ENCODE results near the gene CD200R1L. TPM values are rescaled to one million over a fixed set of nuclear protein-coding genes. Genes with fewer than 3 reads are reported as not detected.

CD200R1L gene
- total RNA-seq, 3 donors from 2014 or later: not detected

DNA sequence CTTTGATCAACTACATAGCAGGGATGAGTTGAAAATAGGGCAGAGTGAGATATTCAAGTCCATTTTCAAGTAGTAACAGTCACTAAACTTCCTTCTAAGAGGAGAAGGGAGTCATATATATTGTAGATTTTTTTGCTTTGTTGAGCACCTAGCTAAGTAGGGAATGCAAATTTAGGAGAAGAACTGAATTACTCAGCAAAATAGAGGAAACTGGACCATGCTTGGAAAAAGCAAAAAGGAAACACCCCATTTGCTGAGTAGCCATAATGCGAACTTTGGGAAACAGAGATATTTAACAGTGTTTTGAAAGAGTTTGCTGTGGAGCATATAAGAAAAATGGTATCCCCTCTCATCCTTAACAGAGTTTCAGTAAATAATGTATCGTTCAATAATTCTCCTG is 54.9 kb downstream of the CD200R1L start:
- Histone ChIP-seq H3K9me3 (peaks cover 4% of the 10 kb centered on the region), H3K4me1 (ENCODE audit: low read depth) (no peaks in the 10 kb centered on the region), H3K36me3 (ENCODE audit: low read depth) (no peaks in the 10 kb centered on the region), H3K4me3 (no peak overlapping the region)
- intact Hi-C loops (cut with DNase I, micrococcal nuclease): no loop called here
- DNase-seq (no peak), ATAC-seq (no peak)
- TF ChIP-seq, protein P1, sequence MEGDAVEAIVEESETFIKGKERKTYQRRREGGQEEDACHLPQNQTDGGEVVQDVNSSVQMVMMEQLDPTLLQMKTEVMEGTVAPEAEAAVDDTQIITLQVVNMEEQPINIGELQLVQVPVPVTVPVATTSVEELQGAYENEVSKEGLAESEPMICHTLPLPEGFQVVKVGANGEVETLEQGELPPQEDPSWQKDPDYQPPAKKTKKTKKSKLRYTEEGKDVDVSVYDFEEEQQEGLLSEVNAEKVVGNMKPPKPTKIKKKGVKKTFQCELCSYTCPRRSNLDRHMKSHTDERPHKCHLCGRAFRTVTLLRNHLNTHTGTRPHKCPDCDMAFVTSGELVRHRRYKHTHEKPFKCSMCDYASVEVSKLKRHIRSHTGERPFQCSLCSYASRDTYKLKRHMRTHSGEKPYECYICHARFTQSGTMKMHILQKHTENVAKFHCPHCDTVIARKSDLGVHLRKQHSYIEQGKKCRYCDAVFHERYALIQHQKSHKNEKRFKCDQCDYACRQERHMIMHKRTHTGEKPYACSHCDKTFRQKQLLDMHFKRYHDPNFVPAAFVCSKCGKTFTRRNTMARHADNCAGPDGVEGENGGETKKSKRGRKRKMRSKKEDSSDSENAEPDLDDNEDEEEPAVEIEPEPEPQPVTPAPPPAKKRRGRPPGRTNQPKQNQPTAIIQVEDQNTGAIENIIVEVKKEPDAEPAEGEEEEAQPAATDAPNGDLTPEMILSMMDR (IDR thresholded peaks at IDR 0.05): no peak

- Histone ChIP-seq H3K36me3 (ENCODE audit: low read depth) (no peaks in the 10 kb centered on the region), H3K9me3 (peaks cover 4% of the 10 kb centered on the region), H3K4me1 (ENCODE audit: low read depth) (no peaks in the 10 kb centered on the region), H3K4me3 (no peak overlapping the region)
- DNase-seq: no peak
- TF ChIP-seq, protein P1 (IDR thresholded peaks at IDR 0.05): no peak
- no peak for ATAC-seq
- intact Hi-C loops (cut with DNase I, micrococcal nuclease): no loop called here
Measured at GRCh38 chr3:112789787-112790186, 56.9 kb downstream of the CD200R1L start.

- DNase-seq (no peak), ATAC-seq (no peak)
- Histone ChIP-seq H3K36me3 (ENCODE audit: low read depth) (no peaks in the 10 kb centered on the region), H3K9me3 (peaks cover 4% of the 10 kb centered on the region), H3K4me3 (no peak overlapping the region), H3K4me1 (ENCODE audit: low read depth) (no peaks in the 10 kb centered on the region)
- TF ChIP-seq, protein P1 (IDR thresholded peaks at IDR 0.05): no peak
- intact Hi-C loops (cut with DNase I, micrococcal nuclease): no loop called here
Measured at GRCh38 chr3:112786881-112787579, 59.6 kb downstream of the CD200R1L start.

GRCh38 chr3:112786002-112786590 is 60.6 kb downstream of the CD200R1L start:
- intact Hi-C loops (cut with DNase I, micrococcal nuclease): no loop called here
- Histone ChIP-seq H3K9me3 (peaks cover 4% of the 10 kb centered on the region), H3K4me3 (no peak overlapping the region), H3K36me3 (ENCODE audit: low read depth) (no peaks in the 10 kb centered on the region), H3K4me1 (ENCODE audit: low read depth) (no peaks in the 10 kb centered on the region)
- DNase-seq: no peak
- no peak for ATAC-seq
- TF ChIP-seq, protein P1 (IDR thresholded peaks at IDR 0.05): no peak

DNA sequence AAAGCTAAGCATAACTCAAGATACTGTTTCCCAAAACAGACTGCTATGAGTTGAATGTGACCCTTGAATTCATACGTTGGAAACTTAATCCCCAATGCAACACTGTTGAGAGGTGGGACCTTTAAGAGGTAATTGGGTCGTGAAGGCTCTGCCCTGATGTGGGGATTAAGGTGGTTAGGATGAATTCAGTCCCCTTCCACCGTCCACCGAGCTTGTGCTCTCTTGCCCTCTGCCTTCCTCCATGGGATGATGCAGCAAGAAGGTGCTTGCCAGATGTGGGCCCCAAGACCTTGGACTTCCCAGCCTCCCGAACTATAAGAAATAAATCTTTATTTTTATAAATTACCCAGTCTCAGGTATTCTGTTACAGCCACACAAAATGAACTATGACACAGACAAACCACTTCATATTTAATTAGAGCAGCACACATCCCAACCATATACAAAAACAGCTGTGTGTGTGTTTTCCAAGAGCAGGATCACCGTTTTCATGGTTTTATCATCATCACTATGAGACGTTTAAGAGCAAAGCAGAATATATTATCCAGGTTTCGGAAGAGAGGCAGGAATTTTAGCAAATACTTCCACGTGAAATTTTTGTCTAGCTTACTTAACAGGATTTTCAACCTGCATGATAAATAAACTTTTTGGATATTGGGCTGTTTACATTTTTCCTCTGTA is 61.2 kb downstream of the CD200R1L start:
- Histone ChIP-seq H3K36me3 (ENCODE audit: low read depth) (no peaks in the 10 kb centered on the region), H3K9me3 (peaks cover 4% of the 10 kb centered on the region), H3K4me3 (no peak overlapping the region), H3K4me1 (ENCODE audit: low read depth) (no peaks in the 10 kb centered on the region)
- no peak for ATAC-seq
- TF ChIP-seq, protein P1 (IDR thresholded peaks at IDR 0.05): no peak
- intact Hi-C loops (cut with DNase I, micrococcal nuclease): no loop called here
- no peak for DNase-seq
